Measurements from ENCODE around the gene TMEM234.
A peak's percentile ranks its signal among the peaks of the same experiment; 100 is the strongest.

Gene TMEM234

GRCh38 chr1:32231843-32232432 lies 9.8 kb upstream of the TMEM234 start:
- Histone ChIP-seq H3K27me3 (no peaks in the 10 kb centered on the region), H3K4me1 (no peaks in the 10 kb centered on the region), H3K9me3 (no peaks in the 10 kb centered on the region), H3K4me3 (ENCODE audit: low read depth, low read length) (no peak overlapping the region), H3K36me3 (no peaks in the 10 kb centered on the region; the same call in none of the 2 replicates)
- TF ChIP-seq CTCF (IDR thresholded peaks at IDR 0.05; ENCODE audit: low read depth, low read length), result no peak
- DNase-seq, result no peak

GRCh38 chr1:32228771-32229170 lies 6.6 kb upstream of the TMEM234 start:
- no peaks in the 10 kb centered on the region for H3K9me3 ChIP-seq
- H3K27me3 ChIP-seq, result no peaks in the 10 kb centered on the region
- no peak overlapping the region for H3K4me3 ChIP-seq (ENCODE audit: low read depth, low read length)
- TF ChIP-seq CTCF (IDR thresholded peaks at IDR 0.05; ENCODE audit: low read depth, low read length), result no peak
- DNase-seq, result no peak
- H3K4me1 ChIP-seq, result no peaks in the 10 kb centered on the region
- H3K36me3 ChIP-seq, result peaks cover 10% of the 10 kb centered on the region

- Histone ChIP-seq H3K4me3 (ENCODE audit: low read depth, low read length) (no peak overlapping the region), H3K4me1 (no peaks in the 10 kb centered on the region), H3K9me3 (no peaks in the 10 kb centered on the region), H3K36me3 (peaks cover 10% of the 10 kb centered on the region), H3K27me3 (no peaks in the 10 kb centered on the region)
- DNase-seq, result no peak
- TF ChIP-seq CTCF (IDR thresholded peaks at IDR 0.05; ENCODE audit: low read depth, low read length), result no peak
Measured at GRCh38 chr1:32224285-32224684, 2.1 kb upstream of the TMEM234 start.

- Histone ChIP-seq H3K9me3 (no peaks in the 10 kb centered on the region), H3K4me1 (no peaks in the 10 kb centered on the region), H3K27me3 (no peaks in the 10 kb centered on the region), H3K4me3 (ENCODE audit: low read depth, low read length) (no peak overlapping the region), H3K36me3 (peaks cover 10% of the 10 kb centered on the region)
- TF ChIP-seq CTCF (IDR thresholded peaks at IDR 0.05; ENCODE audit: low read depth, low read length), result no peak
- DNase-seq, result no peak
Measured at GRCh38 chr1:32223683-32224082, 1.5 kb upstream of the TMEM234 start.

- TF ChIP-seq CTCF (IDR thresholded peaks at IDR 0.05; ENCODE audit: low read depth, low read length), result no peak
- Histone ChIP-seq H3K4me1 (no peaks in the 10 kb centered on the region), H3K27me3 (no peaks in the 10 kb centered on the region), H3K4me3 (ENCODE audit: low read depth, low read length) (peak overlapping the region; percentile 88), H3K36me3 (peaks cover 10% of the 10 kb centered on the region), H3K9me3 (no peaks in the 10 kb centered on the region)
- no peak for DNase-seq
Measured at GRCh38 chr1:32221581-32221979, 573 bp downstream of the TMEM234 start.

DNA sequence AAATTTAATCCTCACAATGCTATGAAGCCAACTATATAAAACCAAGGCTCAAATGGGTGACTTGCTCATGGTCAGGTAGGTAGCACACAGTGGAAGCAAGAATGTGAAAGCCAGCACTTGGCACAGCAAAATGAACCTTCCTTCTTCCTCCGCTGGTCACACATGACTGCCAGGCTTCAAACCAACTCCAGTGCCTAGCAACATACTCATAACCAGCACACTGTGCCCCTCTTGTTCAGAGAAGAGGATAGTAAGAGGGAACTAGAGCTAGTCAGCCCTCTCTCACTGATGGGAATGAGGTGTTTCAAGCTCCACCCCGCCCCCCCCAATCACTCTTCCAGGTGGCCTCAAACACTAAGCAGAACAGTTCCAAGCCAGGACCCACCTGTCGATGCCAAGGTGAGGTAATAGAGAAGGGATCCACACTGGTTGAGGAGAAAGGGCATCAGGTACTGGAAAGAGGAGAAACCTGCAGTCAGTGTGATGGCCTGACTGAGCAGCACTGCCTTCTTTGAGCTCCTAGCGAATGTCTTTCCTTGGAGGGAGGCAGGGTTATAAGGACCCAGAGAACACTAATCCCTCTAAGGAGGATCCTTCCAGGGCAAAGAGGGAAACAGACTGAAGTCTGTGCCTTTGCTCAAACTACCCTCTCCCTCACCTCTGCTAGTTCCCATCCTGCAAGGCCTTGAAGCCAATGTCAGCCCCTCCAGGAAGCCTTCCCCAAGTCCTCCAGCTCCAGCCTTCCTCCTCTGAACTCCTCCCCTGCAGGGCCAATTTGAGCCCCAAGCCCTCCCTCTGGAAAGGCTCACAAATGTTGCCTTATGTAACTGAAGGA lies 1.2 kb downstream of the TMEM234 start:
- Histone ChIP-seq H3K9me3 (no peaks in the 10 kb centered on the region), H3K4me1 (no peaks in the 10 kb centered on the region), H3K27me3 (no peaks in the 10 kb centered on the region), H3K36me3 (peaks cover 10% of the 10 kb centered on the region), H3K4me3 (ENCODE audit: low read depth, low read length) (peak overlapping the region; percentile 88)
- TF ChIP-seq CTCF (IDR thresholded peaks at IDR 0.05; ENCODE audit: low read depth, low read length), result no peak
- no peak for DNase-seq
